HG03354 (cell line): ENCODE data around the gene KLHL35.
"Not testable (repeated sequence)": the region's sequence is repeated elsewhere in the genome, so short reads cannot be mapped to it uniquely, and the experiment has no call there.

Source experiments
- ATAC-seq: cut with Tn5 transposase; IDR thresholded peaks from one replicate; pipeline ENCODE4 v1.9.1; 2021; ENCODE audit warnings: mild to moderate bottlenecking; ENCODE audit not compliant: unreplicated experiment, poor library complexity, severe bottlenecking

KLHL35 gene

DNA sequence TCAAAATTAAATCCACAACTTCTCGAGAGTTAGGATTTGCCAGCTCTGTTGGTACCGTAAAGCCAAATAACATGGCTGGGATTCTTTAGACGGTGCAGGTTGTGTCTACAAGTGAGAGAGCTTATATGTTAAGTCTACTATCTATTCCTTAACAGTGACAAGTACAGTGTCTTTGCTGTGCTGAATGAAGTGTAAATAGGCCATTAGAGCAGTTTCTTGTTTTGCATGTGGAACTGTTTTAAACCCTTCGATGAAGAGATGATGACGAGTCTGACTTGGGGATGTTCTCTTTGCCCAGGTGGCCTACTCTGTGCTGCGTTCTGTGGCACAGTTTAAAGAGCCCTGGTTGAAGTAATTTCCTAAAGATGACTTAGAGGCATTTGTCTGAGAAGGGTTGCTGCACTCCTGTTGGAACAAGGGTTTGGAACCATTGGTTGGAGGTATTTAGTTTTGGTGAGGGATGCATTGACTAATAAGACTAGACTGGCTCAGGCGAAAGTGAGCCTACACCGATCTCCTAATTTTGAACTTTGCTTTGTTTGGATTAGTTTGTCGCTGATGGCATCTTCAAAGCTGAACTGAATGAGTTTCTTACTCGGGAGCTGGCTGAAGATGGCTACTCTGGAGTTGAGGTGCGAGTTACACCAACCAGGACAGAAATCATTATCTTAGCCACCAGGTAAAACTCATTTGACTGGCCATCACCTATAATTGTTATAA lies 32.7 kb downstream of the KLHL35 start:
- no peak for ATAC-seq

DNA sequence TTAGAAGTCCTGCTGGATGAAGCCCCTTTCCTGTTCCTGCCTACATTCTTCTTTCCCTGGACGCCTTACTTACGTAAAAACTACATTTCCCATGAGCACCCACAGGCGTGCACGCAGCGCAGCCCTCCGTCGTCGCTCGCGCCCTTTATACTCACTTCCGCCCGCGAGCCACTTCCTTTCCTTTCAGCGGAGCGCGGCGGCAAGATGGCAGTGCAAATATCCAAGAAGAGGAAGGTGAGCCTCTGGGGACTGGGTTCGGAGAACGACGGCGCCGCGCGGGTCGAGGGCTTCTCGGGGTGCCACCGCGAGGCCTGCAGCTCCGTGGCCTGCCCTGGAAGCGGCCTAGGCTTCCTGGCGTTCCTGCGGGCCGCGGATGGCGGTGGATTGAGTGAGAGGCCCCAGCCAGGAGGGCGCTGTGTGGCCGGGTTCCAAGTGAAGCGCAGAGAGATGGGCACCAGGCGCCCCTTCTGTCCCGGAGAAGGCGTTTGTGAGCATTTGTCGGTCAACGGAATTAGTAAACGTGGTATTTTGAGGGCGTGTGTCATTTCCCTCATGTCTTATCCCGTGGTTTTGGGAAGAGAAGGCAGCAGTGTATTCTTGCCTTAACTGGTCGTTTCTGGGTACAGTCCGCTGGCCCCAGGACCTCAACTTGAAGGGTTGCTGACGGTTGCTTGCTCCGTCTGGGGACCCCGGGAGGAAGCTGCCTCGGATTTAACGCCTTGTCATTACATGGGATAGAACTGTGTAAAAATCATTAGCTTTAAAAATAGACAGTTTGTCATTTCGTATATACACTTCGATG lies 33.5 kb downstream of the KLHL35 start, which contains the start of gene RPS3:
TSS of gene RPS3 (plus strand) at position 175 of the 802 bp plus-strand sequence. CDS start at position 205, 30 bp downstream.
- ATAC-seq, result peak; percentile 94

DNA sequence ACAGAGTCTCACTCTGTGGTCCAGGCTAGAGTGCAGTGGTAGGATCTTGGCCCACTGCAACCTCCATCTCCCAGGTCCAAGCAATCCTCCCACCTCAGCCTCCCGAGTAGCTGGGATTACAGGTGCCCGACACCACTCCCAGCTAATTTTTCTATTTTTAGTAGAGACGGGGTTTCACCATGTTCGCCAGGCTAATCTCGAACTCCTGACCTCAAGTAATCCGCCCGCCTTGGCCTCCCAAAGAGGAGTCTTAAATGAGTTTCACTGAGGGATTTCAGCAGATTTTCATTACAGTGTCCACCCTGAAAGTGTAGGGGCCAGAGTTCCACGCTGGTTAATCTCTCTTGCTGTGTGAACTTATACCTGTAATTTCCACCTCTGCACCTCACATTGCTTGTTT lies 34.1 kb downstream of the KLHL35 start:
- ATAC-seq, result peak; percentile 4

DNA sequence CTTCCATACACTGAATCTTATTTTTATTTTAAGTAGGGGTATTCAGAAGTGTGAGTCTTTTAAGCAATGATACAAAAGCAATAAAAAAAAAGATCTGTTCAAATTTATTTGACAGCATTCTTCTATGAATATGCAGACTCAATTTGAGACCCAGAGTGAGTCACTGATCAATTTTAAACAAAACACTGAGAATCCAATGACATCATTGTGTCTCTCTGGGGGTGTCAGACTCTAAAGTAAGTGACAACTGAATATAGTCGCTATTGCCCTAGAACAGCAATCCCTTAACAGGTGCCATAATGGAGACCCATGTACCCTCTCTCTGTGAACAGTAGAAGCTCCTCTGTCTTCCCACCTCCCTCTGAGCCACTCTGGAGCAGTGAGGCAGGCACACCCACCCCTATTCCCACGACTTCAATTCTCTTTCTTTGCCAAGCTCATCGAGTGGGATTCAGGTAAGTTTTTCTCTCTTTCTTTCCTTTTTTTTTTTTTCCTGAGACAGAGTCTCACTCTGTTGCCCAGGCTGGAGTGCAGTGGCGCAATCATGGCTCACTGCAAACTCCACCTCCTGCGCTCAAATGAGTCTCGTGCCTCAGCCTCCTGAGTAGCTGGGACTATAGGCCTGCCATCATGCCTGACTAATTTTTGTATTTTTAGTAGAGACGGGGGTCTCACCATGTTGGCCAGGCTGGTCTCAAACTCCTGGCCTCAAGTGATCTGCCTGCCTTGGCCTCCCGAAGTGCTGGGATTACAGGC lies 38.7 kb downstream of the KLHL35 start:
- no peak for ATAC-seq

DNA sequence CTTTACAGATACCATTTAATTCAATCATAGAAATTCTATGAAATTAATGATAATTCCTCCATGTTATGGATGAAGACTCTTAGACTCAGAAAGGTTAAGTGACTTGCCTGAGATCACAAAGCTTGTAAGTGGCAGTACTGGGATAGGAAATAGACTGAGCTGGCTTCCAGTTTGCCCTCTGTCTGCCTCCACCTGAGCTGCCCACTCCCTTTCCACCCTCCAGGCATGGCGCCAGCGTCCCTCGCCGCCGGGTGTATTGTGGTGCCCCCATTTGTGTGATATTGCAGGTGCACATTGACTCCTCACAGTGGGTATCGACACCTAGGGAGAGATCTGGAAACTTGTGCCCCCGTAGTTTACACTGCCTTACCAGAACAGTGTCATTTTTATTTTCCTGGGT lies 43.1 kb downstream of the KLHL35 start:
- no peak for ATAC-seq

DNA sequence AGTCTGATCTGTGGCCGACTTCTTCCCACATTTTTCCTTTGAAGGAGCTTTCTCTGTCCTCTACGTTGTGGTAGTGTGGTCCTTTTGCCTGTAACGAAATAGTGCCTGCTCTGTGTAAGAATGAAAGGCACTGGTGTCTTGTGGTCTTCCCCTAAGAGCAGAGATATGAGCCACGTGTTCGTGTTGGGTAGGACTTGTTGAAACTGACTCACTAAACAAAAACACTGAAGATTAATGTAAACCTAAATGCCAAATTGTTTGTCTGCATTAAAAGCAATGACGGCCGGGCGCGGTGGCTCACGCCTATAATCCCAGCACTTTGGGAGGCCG lies 43.8 kb downstream of the KLHL35 start:
- no peak for ATAC-seq

DNA sequence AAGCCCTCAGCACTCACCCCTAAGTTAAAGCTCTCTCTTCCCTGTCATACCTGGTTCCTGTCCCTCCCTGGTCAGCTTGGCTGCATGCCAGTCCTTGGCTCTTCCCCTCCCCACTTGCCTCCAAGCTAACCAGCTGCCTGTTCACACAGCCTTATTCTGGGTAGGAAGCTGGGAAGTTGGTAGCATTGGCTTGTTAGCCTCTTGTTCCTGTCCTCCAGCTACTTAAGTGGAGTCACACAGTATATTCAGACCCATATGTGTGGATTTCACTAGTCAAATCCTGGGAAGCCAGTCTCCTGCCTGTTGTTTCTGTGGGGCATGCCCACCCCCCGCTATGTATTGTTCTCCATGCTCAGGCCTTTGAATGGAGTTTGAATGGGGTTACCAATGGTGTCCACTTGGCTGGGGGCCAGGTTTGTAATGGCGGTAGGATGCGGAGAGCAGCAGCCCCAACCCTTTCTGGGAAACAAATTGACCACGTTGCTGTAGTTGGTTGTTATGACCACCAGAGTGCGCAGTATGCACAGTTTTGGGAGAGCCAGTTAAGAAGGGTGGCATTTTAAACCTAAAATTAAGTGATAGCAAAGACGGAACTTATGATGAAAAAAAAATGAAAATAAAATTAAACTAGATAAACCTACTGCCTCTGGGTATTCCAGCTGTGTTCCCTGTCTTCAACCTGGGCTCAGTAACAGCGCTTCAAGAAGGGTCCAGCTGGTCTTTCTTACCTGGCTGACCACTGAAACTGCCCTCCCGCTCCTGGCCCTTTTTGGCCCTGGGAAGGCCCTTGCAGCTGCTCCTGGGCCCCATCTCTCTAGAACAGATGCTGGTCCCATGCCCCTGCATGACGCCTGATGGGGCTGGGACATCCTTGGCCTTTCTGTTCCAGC lies 44.4 kb downstream of the KLHL35 start:
- ATAC-seq, result peak; percentile 67

DNA sequence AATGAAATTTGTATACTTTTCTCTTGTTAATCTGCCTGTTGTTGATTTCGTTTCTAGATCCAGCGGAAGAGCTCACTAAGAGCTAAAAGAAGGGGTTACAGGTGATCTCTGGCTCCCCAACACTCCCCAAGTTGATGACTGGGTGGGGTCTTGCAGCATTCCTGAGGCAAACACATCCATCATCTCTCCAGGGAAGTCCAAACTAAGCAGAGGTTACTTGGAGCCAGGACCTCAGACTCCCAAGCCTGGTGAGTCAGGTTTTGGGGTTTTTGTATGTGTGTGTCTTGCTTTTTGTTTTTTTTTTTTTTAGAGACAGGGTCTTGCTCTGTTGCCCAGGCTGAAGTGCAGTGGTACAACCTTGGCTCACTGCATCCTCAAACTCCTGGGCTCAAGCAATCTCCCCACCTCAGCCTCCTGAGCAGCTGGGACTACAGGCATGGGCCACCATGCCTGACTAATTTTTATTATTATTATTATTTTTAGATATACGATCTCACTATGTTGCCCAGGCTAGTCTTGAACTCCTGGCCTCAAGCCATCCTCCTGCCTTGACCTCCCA lies 45.2 kb downstream of the KLHL35 start:
- ATAC-seq, result no peak

DNA sequence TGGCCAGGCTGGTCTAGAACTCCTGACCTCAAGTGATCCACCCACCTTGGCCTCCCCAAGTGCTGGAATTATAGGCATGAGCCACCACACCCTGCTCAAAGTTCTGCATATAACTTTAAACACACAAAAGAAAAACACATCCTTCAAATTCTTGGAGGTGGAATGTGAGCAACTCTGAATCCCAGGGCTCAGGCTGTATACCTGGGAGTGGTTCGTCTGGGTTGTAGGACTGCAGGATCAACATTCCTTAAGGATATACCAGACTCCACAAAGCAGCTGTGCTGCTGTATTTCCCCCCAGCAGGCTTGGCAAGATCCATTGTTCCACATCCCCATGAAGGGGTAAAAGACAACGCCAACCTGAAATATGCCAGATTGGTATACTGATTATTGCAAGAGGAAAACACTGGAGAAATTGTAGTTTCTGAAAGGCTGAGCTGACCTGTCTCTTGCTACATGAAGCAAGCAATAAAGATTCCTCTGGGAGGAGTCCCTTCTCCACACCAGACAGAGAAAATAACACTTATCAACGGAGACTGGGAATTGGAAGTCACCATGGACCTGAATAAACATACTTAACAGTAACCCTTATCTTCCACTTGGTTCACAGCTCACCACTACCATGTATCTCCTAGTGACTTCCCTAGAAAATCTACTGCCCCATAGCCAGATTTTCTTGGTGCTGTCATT lies 45.9 kb downstream of the KLHL35 start:
- ATAC-seq, result no peak

DNA sequence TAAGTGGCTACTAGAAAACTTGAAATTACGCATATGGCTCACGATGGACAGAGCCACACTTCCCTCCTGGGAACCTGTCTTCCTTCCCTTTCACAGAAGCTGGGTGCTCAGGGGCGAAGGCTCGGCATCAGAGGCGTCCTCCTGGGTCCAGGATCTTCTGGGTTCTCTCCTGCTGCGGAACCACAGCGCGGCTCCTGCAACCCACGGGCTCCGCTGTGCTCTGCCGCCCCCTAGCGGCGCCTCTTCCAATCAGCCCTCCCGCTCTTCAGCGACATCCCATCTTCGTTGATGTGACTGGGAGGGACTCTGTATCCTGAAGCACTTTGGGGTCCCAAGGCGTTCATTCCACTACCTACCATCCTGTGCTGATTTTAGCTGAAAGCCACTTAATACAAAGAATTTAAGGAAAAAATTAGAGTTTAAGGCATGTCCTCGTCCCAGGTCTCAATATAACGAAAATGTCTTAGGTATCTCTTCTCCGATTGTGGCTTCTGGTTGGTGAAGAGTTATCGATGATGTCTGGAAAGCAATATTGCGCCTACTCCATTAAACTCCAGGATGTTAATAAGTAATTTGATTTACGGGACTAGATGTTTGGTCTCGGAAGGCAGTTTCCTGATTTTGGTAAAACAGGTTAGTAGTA lies 48.4 kb downstream of the KLHL35 start:
- ATAC-seq, result no peak

DNA sequence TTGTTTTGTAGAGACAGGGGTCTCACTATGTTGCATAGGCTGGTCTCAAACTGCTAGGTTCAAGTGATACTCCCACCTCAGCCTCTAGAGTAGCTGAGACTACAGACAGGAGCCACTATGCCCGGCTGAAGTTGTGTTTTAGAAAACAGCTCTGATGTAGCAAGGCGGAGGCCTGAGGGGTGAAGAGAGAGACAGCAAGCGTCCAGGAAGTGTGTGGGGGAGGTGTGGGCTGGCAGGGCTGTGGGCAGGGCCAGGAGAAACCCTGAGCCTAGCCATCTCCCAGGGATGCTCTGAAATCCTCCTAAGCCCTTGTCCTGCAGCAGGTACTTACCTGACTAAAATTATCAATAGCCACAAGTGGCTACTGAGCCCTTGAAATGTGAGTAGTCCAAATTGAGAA lies 49.8 kb downstream of the KLHL35 start:
- ATAC-seq, result no peak

DNA sequence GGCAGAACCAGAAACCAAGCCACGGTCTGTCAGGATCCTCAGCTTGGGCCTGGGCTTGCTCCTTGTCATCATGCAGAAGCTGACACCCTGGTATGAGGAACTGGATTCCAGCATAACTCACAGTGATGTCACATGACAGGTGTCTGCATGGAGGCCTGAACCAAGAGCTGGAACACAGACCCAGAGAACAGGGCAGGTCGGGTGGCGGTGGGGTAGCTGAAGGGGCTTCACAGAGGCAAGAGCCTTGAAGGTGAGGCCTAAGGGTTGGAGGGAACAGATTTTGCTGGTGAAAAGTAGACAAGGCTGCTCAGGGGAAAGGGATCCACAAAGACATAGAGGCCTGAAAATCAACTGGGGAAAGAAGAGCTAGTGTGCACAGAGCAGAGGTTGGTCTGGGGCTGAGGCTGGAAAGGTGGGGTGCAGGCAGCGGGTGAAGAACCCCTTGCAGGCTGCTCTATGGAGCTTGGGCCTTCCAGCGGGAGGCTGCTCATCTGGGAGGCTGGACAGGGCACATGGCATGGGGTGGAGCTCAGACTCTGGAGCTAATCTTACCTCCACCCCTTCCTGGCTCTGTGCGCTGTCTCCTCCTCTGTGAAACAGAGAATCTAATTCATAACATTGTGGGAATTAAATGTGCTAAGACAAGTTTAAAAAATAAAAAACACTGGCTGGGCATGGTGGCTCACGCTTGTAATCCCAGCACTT lies 52.1 kb downstream of the KLHL35 start:
- no peak for ATAC-seq

DNA sequence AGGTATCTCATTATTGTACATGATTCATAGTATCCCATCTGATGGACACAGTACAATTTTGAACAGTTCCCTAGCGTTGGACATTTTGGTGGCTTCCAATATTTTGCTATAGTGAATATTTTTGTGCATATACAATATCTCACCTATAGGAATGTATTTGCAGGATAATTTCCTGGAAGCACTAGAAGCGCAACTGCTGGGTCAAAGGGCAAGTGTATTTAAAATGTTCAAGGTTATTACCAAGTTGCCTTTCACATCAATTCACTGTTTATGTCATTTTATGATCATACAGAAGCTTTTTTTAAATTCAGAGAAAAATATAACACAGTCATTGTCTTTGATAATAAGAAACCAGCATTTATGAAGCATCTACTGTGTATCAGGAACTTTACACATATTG lies 52.8 kb downstream of the KLHL35 start:
- no peak for ATAC-seq

DNA sequence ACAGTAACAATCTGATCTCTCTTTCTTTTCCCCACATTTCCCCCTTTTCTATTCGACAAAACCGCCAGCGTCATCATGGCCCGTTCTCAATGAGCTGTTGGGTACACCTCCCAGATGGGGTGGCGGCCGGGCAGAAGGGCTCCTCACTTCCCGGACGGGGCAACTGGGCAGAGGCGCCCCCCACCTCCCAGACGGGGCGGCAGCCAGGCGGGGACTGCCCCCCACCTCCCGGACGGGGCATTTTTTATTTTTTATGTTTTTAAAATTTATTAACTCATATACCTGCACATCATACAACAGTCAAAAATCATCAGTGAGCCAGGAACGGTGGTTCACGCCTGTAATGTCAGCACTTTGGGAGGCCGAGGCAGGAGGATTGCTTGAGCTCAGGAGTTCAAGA lies 54.2 kb downstream of the KLHL35 start:
- not testable (repeated sequence) for ATAC-seq

DNA sequence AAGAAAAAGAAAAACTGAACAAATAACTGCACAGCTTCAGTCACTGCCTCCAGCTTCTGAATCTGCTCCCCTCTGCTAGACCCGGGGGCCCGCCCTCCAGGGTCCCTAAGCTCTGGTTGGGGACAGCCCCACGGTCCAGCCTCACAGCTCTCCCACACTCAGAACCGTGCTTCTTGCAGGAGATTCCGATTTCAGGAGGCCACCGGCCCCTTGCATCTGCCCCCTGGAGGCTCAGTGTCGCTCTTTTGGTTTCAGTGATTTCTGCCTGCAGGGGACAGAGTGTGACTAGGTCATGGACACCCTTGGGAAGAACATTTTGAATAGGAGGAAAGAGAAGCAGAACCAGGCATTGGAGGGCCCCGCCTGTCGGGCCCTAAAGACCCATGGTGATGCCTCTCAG lies 56.8 kb downstream of the KLHL35 start:
- ATAC-seq, result no peak

DNA sequence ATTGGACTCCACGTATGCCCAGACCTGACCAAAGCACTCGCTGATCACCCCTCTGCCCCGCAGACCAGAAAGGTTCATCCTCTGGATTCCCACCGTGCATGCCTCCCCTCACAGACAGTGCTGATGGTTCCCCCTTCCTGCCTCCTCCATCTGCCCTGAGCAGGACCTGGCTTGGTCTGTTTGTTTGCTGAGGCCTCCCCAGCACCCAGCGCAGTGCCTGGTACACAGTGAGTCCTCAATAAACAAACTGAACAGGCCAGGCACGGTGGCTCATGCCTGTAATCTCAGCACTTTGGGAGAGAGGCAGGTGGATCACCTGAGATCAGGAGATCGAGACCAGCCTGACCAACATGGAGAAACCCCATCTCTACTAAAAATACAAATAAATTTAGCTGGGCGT lies 57.4 kb downstream of the KLHL35 start:
- no peak for ATAC-seq

DNA sequence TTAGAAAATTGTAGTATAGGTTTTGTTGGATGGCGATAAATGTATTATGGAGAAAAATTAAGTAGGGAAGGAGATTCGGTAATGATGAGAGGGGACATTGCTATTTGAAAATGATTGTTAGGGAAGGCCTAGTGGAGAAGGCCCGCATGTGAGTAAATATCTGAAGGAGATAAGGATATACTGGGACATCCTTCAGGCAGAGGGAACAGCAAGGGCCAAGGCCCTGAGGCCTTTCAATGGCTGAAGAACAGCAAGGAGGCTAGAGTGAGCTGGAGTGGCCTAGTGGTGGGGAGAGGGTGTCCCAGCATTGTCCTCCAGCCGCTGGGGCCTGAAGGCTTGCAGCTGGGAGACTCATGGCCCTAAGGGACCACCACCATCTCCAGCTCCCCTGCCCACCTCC lies 58.4 kb downstream of the KLHL35 start:
- no peak for ATAC-seq

DNA sequence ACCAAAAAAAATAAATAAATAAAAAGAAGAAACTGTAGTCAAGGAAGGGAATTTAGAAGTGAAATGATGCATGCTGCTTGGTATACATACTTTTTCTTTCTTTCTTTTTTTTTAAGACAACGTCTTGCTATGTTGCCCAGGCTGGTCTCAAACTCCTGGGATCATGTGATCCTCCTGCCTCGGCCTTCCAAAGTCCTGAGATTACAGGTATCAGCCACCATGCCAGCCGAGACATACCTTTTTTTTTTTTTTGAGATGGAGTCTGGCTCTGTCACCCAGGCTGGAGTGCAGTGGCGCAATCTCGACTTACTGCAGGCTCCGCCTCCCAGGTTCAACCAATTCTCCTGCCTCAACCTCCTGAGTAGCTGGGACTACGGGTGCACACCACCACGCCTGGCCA lies 59.8 kb downstream of the KLHL35 start:
- no peak for ATAC-seq
